ENCODE measurements around the gene ZNF684.
"Not testable (repeated sequence)": the region's sequence is repeated elsewhere in the genome, so short reads cannot be mapped to it uniquely, and the experiment has no call there.

Gene ZNF684

GRCh38 chr1:40558241-40558640 is 26.8 kb downstream of the ZNF684 start:
- H3K9ac ChIP-seq (ENCODE audit: low read length); DNase-seq; H3K36me3 ChIP-seq (ENCODE audit: control insufficient read depth in 1 of 2, insufficient read depth in 2 of 2, low read depth in 1 of 2, low read length in 2 of 2); H2BK120ac ChIP-seq (ENCODE audit: low read depth, low read length); H2BK15ac ChIP-seq (ENCODE audit: low read depth, poor library complexity, severe bottlenecking); H3K79me1 ChIP-seq (replicated peaks; ENCODE audit: low read length, poor library complexity, severe bottlenecking); H3K23ac ChIP-seq (ENCODE audit: low read length in 2 of 2); H3K4me1 ChIP-seq (ENCODE audit: control insufficient read depth, insufficient read depth, low read depth, low read length); H2AFZ ChIP-seq (ENCODE audit: low read depth, low read length); H3K4ac ChIP-seq (ENCODE audit: low read depth in 1 of 2, low read length in 2 of 2); H3K27ac ChIP-seq (ENCODE audit: low read length, poor library complexity, severe bottlenecking); H3K4me2 ChIP-seq (ENCODE audit: low read length, poor library complexity, severe bottlenecking); H4K91ac ChIP-seq (ENCODE audit: low read length); H3K9me3 ChIP-seq (ENCODE audit: control insufficient read depth, low read length); H4K8ac ChIP-seq (ENCODE audit: low read length); H3K14ac ChIP-seq (ENCODE audit: low read length in 2 of 2); H2BK12ac ChIP-seq (ENCODE audit: low read length in 2 of 2); H3K18ac ChIP-seq (ENCODE audit: low read depth in 1 of 2, low read length in 2 of 2); H2AK5ac ChIP-seq (ENCODE audit: low read length, severe bottlenecking); H2BK5ac ChIP-seq (ENCODE audit: low read depth, low read length, poor library complexity, severe bottlenecking); H3K27me3 ChIP-seq (ENCODE audit: control insufficient read depth in 1 of 2, insufficient read depth in 1 of 2, low read length in 2 of 2); H3K4me3 ChIP-seq (ENCODE audit: insufficient read depth in 1 of 2, low read depth in 1 of 2, low read length in 2 of 2): not testable (repeated sequence)
- 90% methylated on average over 1 of the region's 1 CpG for WGBS

DNA sequence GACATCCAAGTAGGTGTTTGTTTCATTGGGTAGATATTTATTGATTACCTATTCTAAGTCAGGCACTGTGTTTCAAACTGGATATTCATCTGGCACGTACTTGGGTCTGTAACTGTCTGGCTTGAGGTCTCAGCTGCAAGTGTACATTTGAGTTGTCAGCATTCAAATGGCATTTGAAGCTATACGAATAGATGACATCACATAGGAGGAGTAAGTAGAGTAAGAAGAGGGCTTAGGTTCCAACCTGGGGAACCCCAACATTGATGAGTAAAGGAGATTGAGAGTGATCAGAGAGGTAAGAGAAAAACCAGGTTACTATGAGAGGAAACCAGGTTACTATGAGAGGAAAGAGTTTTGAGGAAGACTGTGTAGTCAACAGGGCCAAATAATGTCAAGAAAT is 30.7 kb downstream of the ZNF684 start:
- H3K4me1 ChIP-seq (ENCODE audit: control insufficient read depth, insufficient read depth, low read depth, low read length) = no peaks in the 10 kb centered on the region
- WGBS = 78% methylated on average over 2 of the region's 2 CpGs
- no peak overlapping the region for H3K14ac ChIP-seq (ENCODE audit: low read length in 2 of 2)

DNA sequence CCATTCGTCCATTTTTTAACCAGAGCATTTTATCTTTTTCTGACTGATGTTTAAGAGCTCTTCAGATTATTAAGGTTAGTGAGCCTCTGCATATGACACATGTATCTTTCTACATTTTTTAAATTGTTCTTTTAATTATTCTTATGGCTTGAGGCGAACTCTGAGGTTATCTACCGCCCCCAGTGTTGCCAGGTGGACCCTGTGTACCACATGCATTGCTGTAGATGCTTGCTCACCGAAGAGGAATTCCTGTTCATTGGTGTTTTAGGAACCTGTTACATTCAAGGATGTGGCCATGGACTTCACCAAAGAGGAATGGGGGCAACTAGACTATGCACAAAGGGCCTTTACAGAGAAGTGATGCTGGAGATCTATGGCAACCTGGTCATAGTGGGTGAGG is 31.8 kb downstream of the ZNF684 start:
- Histone ChIP-seq H3K23ac (ENCODE audit: low read length in 2 of 2) (no peak overlapping the region), H3K4ac (ENCODE audit: low read depth in 1 of 2, low read length in 2 of 2) (no peak overlapping the region), H2BK12ac (ENCODE audit: low read length in 2 of 2) (no peak overlapping the region), H3K18ac (ENCODE audit: low read depth in 1 of 2, low read length in 2 of 2) (no peak overlapping the region), H3K4me3 (ENCODE audit: insufficient read depth in 1 of 2, low read depth in 1 of 2, low read length in 2 of 2) (no peak overlapping the region), H3K27ac (ENCODE audit: low read length, poor library complexity, severe bottlenecking) (no peak overlapping the region), H2BK120ac (ENCODE audit: low read depth, low read length) (no peak overlapping the region), H4K8ac (ENCODE audit: low read length) (no peak overlapping the region), H3K9ac (ENCODE audit: low read length) (no peak overlapping the region), H2AK5ac (ENCODE audit: low read length, severe bottlenecking) (no peak overlapping the region), H3K9me3 (ENCODE audit: control insufficient read depth, low read length) (peaks cover 3% of the 10 kb centered on the region), H3K4me2 (ENCODE audit: low read length, poor library complexity, severe bottlenecking) (no peak overlapping the region), H4K91ac (ENCODE audit: low read length) (no peak overlapping the region), H3K79me1 (replicated peaks; ENCODE audit: low read length, poor library complexity, severe bottlenecking) (no peaks in the 10 kb centered on the region), H2BK15ac (ENCODE audit: low read depth, poor library complexity, severe bottlenecking) (no peak overlapping the region), H3K27me3 (ENCODE audit: control insufficient read depth in 1 of 2, insufficient read depth in 1 of 2, low read length in 2 of 2) (no peaks in the 10 kb centered on the region), H3K14ac (ENCODE audit: low read length in 2 of 2) (no peak overlapping the region), H2AFZ (ENCODE audit: low read depth, low read length) (no peak overlapping the region), H2BK5ac (ENCODE audit: low read depth, low read length, poor library complexity, severe bottlenecking) (no peak overlapping the region), H3K36me3 (ENCODE audit: control insufficient read depth in 1 of 2, insufficient read depth in 2 of 2, low read depth in 1 of 2, low read length in 2 of 2) (no peaks in the 10 kb centered on the region), H3K4me1 (ENCODE audit: control insufficient read depth, insufficient read depth, low read depth, low read length) (no peaks in the 10 kb centered on the region)
- no peak for DNase-seq
- 80% methylated on average over 3 of the region's 4 CpGs for WGBS

More for the DNA sequence above, 30.7 kb downstream of the ZNF684 start:
- Histone ChIP-seq H2AFZ (ENCODE audit: low read depth, low read length) (no peak overlapping the region), H2BK12ac (ENCODE audit: low read length in 2 of 2) (no peak overlapping the region), H2AK5ac (ENCODE audit: low read length, severe bottlenecking) (no peak overlapping the region), H3K4me3 (ENCODE audit: insufficient read depth in 1 of 2, low read depth in 1 of 2, low read length in 2 of 2) (no peak overlapping the region), H4K8ac (ENCODE audit: low read length) (no peak overlapping the region), H3K4me2 (ENCODE audit: low read length, poor library complexity, severe bottlenecking) (no peak overlapping the region), H3K9ac (ENCODE audit: low read length) (no peak overlapping the region), H3K4ac (ENCODE audit: low read depth in 1 of 2, low read length in 2 of 2) (no peak overlapping the region), H4K91ac (ENCODE audit: low read length) (no peak overlapping the region), H3K18ac (ENCODE audit: low read depth in 1 of 2, low read length in 2 of 2) (no peak overlapping the region), H3K27ac (ENCODE audit: low read length, poor library complexity, severe bottlenecking) (no peak overlapping the region), H3K9me3 (ENCODE audit: control insufficient read depth, low read length) (peaks cover 3% of the 10 kb centered on the region), H3K27me3 (ENCODE audit: control insufficient read depth in 1 of 2, insufficient read depth in 1 of 2, low read length in 2 of 2) (no peaks in the 10 kb centered on the region), H3K79me1 (replicated peaks; ENCODE audit: low read length, poor library complexity, severe bottlenecking) (no peaks in the 10 kb centered on the region), H3K23ac (ENCODE audit: low read length in 2 of 2) (no peak overlapping the region), H3K36me3 (ENCODE audit: control insufficient read depth in 1 of 2, insufficient read depth in 2 of 2, low read depth in 1 of 2, low read length in 2 of 2) (no peaks in the 10 kb centered on the region), H2BK15ac (ENCODE audit: low read depth, poor library complexity, severe bottlenecking) (no peak overlapping the region), H2BK5ac (ENCODE audit: low read depth, low read length, poor library complexity, severe bottlenecking) (no peak overlapping the region), H2BK120ac (ENCODE audit: low read depth, low read length) (no peak overlapping the region)
- DNase-seq = no peak

- no peaks in the 10 kb centered on the region for H3K4me1 ChIP-seq (ENCODE audit: control insufficient read depth, insufficient read depth, low read depth, low read length)
- no peak overlapping the region for H3K4me3 ChIP-seq (ENCODE audit: insufficient read depth in 1 of 2, low read depth in 1 of 2, low read length in 2 of 2)
- no peak overlapping the region for H2BK120ac ChIP-seq (ENCODE audit: low read depth, low read length)
- no peaks in the 10 kb centered on the region for H3K79me1 ChIP-seq (replicated peaks; ENCODE audit: low read length, poor library complexity, severe bottlenecking)
- no peak overlapping the region for H2BK12ac ChIP-seq (ENCODE audit: low read length in 2 of 2)
- no peak overlapping the region for H4K91ac ChIP-seq (ENCODE audit: low read length)
- peaks cover 3% of the 10 kb centered on the region for H3K9me3 ChIP-seq (ENCODE audit: control insufficient read depth, low read length)
- H3K27ac ChIP-seq (ENCODE audit: low read length, poor library complexity, severe bottlenecking) = no peak overlapping the region
- H3K4me2 ChIP-seq (ENCODE audit: low read length, poor library complexity, severe bottlenecking) = no peak overlapping the region
- 79% methylated on average over 2 of the region's 3 CpGs for WGBS
- no peak overlapping the region for H3K23ac ChIP-seq (ENCODE audit: low read length in 2 of 2)
- no peak overlapping the region for H2AK5ac ChIP-seq (ENCODE audit: low read length, severe bottlenecking)
- H2AFZ ChIP-seq (ENCODE audit: low read depth, low read length) = no peak overlapping the region
- no peaks in the 10 kb centered on the region for H3K36me3 ChIP-seq (ENCODE audit: control insufficient read depth in 1 of 2, insufficient read depth in 2 of 2, low read depth in 1 of 2, low read length in 2 of 2)
- H3K27me3 ChIP-seq (ENCODE audit: control insufficient read depth in 1 of 2, insufficient read depth in 1 of 2, low read length in 2 of 2) = no peaks in the 10 kb centered on the region
- no peak for DNase-seq
- H4K8ac ChIP-seq (ENCODE audit: low read length) = no peak overlapping the region
- H3K9ac ChIP-seq (ENCODE audit: low read length) = no peak overlapping the region
- H3K18ac ChIP-seq (ENCODE audit: low read depth in 1 of 2, low read length in 2 of 2) = no peak overlapping the region
- no peak overlapping the region for H3K4ac ChIP-seq (ENCODE audit: low read depth in 1 of 2, low read length in 2 of 2)
- no peak overlapping the region for H2BK5ac ChIP-seq (ENCODE audit: low read depth, low read length, poor library complexity, severe bottlenecking)
- H2BK15ac ChIP-seq (ENCODE audit: low read depth, poor library complexity, severe bottlenecking) = no peak overlapping the region
- H3K14ac ChIP-seq (ENCODE audit: low read length in 2 of 2) = no peak overlapping the region
These were observed 33.1 kb downstream of the ZNF684 start for GRCh38 chr1:40564506-40564905.
